ENCODE measurements around the gene SMIM44. TPM values are rescaled to one million over a fixed set of nuclear protein-coding genes. Genes with fewer than 3 reads are reported as not detected.

The SMIM44 gene
- total and polyA plus RNA-seq, 9 of the 15 experiments (the other 6 are each of a cell fraction or from before 2014, with no cell fraction given) = not detected

DNA sequence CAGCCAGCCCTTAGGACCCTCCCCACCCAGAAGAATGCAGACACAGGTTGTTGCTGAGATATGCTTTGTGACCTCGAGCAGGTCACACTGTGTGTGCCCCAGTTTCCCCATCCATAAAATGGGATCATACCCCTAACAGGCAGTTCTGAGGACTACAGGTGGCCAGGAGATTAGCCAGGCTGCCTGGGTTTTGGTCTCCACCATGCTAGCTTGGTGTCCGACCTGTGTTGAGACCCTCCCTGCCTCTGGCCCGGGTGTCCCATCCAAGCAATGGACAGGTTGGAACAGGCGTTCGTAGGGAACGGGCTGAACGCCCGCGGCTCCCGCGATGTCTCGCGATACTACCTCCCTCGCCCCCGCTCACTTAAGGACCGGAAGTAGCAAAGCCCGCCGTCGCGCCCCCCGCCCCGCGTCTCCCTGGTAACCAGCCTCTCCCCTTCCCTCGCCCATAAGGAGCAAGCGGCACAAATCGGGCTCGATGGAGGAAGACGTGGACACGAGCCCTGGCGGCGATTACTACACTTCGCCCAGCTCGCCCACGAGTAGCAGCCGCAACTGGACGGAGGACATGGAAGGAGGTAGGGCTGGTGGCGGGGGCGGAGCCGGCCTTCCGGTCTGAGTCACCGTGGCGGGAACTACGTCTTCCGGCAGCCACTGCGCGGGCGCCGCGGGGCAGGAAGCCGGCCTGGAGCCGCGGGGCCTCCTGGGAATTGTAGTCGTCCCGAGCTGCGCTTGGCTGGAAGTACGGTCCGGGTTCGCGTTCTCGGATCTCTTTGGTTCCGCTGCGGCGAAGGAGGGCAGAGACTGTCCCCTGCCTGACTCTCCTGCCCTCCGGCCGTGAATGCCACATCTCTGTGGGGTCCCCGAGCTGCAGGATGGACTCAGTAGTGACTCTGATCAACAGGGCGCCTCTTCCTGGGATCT is 48.3 kb downstream of the SMIM44 start (continued):
- TF ChIP-seq ZNF347 (CRISPR knock-in tag; IDR thresholded peaks at IDR 0.05; ENCODE audit: low read depth) (no peak), MYC (IDR thresholded peaks at IDR 0.05; ENCODE audit: low read depth, low read length) (peak; percentile 86), MYC (CRISPR knock-in tag; IDR thresholded peaks at IDR 0.05; ENCODE audit: borderline replicate concordance, low read depth) (no peak), POLR2AphosphoS2 (IDR thresholded peaks at IDR 0.05; ENCODE audit: low read length) (peak; percentile 95; the same call in 1 of the 2 replicates), BRD9 (IDR thresholded peaks at IDR 0.05; ENCODE audit: low read depth, partially characterized antibody) (no peak), TRIM28 (IDR thresholded peaks at IDR 0.05) (no peak), GATAD2B (IDR thresholded peaks at IDR 0.05; ENCODE audit: borderline replicate concordance) (no peak), SIN3B (IDR thresholded peaks at IDR 0.05; ENCODE audit: low read depth) (peak; percentile 88; the same call in 1 of the 2 replicates), KHSRP (IDR thresholded peaks at IDR 0.05) (no peak), KAT7 (CRISPR knock-in tag; IDR thresholded peaks at IDR 0.05; ENCODE audit: borderline replicate concordance) (no peak), CHD2 (IDR thresholded peaks at IDR 0.05; ENCODE audit: low read depth, low read length) (peak; percentile 95), ZNF197 (CRISPR knock-in tag; IDR thresholded peaks at IDR 0.05; ENCODE audit: low read depth) (peak; percentile 96), ZNF76 (CRISPR knock-in tag; IDR thresholded peaks at IDR 0.05; ENCODE audit: borderline replicate concordance) (peak; percentile 95), EGR1 (conservative IDR thresholded peaks at IDR 0.05) (peak; percentile 100), ZC3H4 (CRISPR knock-in tag; IDR thresholded peaks at IDR 0.05; ENCODE audit: borderline replicate concordance) (no peak; the same call in 1 of the 2 replicates)
- TF ChIP-seq, protein P1, sequence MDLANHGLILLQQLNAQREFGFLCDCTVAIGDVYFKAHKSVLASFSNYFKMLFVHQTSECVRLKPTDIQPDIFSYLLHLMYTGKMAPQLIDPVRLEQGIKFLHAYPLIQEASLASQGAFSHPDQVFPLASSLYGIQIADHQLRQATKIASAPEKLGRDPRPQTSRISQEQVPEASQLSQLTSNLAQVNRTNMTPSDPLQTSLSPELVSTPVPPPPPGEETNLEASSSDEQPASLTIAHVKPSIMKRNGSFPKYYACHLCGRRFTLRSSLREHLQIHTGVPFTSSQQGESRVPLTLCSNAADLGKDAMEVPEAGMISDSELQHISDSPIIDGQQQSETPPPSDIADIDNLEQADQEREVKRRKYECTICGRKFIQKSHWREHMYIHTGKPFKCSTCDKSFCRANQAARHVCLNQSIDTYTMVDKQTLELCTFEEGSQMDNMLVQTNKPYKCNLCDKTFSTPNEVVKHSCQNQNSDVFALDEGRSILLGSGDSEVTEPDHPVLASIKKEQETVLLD (IDR thresholded peaks at IDR 0.05) = no peak
- TF ChIP-seq, protein P2, sequence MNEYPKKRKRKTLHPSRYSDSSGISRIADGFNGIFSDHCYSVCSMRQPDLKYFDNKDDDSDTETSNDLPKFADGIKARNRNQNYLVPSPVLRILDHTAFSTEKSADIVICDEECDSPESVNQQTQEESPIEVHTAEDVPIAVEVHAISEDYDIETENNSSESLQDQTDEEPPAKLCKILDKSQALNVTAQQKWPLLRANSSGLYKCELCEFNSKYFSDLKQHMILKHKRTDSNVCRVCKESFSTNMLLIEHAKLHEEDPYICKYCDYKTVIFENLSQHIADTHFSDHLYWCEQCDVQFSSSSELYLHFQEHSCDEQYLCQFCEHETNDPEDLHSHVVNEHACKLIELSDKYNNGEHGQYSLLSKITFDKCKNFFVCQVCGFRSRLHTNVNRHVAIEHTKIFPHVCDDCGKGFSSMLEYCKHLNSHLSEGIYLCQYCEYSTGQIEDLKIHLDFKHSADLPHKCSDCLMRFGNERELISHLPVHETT (CRISPR knock-in tag; conservative IDR thresholded peaks at IDR 0.05 in 1 of 2, IDR thresholded peaks at IDR 0.05 in 1 of 2) = 0 out of 4 replicates have a peak, but pooled peaks of 1 of the 2 experiments have one; percentile 75
- TF ChIP-seq, protein P3, sequence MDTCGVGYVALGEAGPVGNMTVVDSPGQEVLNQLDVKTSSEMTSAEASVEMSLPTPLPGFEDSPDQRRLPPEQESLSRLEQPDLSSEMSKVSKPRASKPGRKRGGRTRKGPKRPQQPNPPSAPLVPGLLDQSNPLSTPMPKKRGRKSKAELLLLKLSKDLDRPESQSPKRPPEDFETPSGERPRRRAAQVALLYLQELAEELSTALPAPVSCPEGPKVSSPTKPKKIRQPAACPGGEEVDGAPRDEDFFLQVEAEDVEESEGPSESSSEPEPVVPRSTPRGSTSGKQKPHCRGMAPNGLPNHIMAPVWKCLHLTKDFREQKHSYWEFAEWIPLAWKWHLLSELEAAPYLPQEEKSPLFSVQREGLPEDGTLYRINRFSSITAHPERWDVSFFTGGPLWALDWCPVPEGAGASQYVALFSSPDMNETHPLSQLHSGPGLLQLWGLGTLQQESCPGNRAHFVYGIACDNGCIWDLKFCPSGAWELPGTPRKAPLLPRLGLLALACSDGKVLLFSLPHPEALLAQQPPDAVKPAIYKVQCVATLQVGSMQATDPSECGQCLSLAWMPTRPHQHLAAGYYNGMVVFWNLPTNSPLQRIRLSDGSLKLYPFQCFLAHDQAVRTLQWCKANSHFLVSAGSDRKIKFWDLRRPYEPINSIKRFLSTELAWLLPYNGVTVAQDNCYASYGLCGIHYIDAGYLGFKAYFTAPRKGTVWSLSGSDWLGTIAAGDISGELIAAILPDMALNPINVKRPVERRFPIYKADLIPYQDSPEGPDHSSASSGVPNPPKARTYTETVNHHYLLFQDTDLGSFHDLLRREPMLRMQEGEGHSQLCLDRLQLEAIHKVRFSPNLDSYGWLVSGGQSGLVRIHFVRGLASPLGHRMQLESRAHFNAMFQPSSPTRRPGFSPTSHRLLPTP (IDR thresholded peaks at IDR 0.05; ENCODE audit: borderline replicate concordance, extremely low read depth, insufficient read length) = no peak
- TF ChIP-seq, protein P4, sequence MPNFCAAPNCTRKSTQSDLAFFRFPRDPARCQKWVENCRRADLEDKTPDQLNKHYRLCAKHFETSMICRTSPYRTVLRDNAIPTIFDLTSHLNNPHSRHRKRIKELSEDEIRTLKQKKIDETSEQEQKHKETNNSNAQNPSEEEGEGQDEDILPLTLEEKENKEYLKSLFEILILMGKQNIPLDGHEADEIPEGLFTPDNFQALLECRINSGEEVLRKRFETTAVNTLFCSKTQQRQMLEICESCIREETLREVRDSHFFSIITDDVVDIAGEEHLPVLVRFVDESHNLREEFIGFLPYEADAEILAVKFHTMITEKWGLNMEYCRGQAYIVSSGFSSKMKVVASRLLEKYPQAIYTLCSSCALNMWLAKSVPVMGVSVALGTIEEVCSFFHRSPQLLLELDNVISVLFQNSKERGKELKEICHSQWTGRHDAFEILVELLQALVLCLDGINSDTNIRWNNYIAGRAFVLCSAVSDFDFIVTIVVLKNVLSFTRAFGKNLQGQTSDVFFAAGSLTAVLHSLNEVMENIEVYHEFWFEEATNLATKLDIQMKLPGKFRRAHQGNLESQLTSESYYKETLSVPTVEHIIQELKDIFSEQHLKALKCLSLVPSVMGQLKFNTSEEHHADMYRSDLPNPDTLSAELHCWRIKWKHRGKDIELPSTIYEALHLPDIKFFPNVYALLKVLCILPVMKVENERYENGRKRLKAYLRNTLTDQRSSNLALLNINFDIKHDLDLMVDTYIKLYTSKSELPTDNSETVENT (CRISPR knock-in tag; IDR thresholded peaks at IDR 0.05) = no peak

All from K562 (cell line).